HG03139 (cell line): ENCODE results near the gene GPR158.

ENCODE experiments used
- ATAC-seq: cut with Tn5 transposase; IDR thresholded peaks from one replicate; pipeline ENCODE4 v1.9.1; 2021; ENCODE audit not compliant: unreplicated experiment

Gene GPR158

GRCh38 chr10:25651534-25651933 lies 476.7 kb downstream of the GPR158 start:
- ATAC-seq, result no peak
